Vagina (tissue), 2 donors: ENCODE data around the gene PTOV1.

Experiments used
- CTCF ChIP-seq, 3 experiments: fragments of 450-650 bp in 2 of 3; fragments of 200-600 bp in 1 of 3; sonication (generic) in 1 of 3; IDR thresholded peaks; one replicate each; pipeline ENCODE4 v1.5.1; 2017 to 2019; ENCODE audit warnings: antibody characterized with exemption in 3 of 3, mild to moderate bottlenecking in 2 of 3, moderate library complexity in 2 of 3
- POLR2A ChIP-seq, 2 donors: fragments of 450-650 bp; IDR thresholded peaks; one replicate each; pipeline ENCODE4 v1.6.1; 2017; ENCODE audit warnings: antibody characterized with exemption in 2 of 2, mild to moderate bottlenecking in 2 of 2, moderate library complexity in 2 of 2

- TF ChIP-seq CTCF (IDR thresholded peaks at IDR 0.05) (no peak), POLR2A (IDR thresholded peaks at IDR 0.05) (no peak)
Observed at GRCh38 chr19:49827034-49827433, 23.9 kb upstream of the PTOV1 start.
